ENCODE measurements around the gene ZBBX.

DNA sequence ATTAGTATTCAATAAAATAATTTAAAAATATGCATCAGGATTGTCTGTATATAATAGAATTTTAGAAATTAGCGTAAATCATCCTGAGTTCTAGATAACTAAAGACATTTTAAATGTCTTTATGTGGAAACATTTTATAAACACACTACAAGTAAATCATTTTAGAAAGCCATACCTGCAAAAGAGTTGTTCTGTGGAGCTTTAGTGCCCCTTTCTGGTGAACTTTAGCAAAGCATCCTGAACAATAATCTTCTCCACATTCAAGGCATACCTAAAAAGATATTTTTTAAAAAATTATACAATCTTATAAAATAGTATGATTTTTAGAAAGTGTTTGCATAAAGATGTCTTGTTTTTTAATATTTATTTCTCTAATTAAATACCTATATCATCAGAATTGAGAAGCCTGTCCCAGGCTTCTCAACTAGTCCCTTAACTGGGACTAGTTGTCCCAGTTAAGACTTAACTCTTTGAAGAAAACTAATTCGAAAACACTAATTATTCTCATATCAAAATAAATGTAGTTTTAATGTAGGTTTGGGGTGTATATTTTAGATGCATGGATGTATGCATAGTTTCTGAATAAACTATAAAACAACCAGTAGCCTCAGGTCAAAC lies 29.7 kb downstream of the ZBBX start:
- TF ChIP-seq FOXA1 (IDR thresholded peaks at IDR 0.05) (no peak), YY1 (IDR thresholded peaks at IDR 0.05) (no peak), EGR1 (IDR thresholded peaks at IDR 0.05; ENCODE audit: low read depth in 2 of 2) (no peak), JUND (IDR thresholded peaks at IDR 0.05) (no peak), FOXA2 (IDR thresholded peaks at IDR 0.05) (no peak), RAD21 (IDR thresholded peaks at IDR 0.05) (peak; percentile 87 to 89)
- TF ChIP-seq, protein P1, sequence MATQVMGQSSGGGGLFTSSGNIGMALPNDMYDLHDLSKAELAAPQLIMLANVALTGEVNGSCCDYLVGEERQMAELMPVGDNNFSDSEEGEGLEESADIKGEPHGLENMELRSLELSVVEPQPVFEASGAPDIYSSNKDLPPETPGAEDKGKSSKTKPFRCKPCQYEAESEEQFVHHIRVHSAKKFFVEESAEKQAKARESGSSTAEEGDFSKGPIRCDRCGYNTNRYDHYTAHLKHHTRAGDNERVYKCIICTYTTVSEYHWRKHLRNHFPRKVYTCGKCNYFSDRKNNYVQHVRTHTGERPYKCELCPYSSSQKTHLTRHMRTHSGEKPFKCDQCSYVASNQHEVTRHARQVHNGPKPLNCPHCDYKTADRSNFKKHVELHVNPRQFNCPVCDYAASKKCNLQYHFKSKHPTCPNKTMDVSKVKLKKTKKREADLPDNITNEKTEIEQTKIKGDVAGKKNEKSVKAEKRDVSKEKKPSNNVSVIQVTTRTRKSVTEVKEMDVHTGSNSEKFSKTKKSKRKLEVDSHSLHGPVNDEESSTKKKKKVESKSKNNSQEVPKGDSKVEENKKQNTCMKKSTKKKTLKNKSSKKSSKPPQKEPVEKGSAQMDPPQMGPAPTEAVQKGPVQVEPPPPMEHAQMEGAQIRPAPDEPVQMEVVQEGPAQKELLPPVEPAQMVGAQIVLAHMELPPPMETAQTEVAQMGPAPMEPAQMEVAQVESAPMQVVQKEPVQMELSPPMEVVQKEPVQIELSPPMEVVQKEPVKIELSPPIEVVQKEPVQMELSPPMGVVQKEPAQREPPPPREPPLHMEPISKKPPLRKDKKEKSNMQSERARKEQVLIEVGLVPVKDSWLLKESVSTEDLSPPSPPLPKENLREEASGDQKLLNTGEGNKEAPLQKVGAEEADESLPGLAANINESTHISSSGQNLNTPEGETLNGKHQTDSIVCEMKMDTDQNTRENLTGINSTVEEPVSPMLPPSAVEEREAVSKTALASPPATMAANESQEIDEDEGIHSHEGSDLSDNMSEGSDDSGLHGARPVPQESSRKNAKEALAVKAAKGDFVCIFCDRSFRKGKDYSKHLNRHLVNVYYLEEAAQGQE (IDR thresholded peaks at IDR 0.05): no peak
- TF ChIP-seq, protein P2, sequence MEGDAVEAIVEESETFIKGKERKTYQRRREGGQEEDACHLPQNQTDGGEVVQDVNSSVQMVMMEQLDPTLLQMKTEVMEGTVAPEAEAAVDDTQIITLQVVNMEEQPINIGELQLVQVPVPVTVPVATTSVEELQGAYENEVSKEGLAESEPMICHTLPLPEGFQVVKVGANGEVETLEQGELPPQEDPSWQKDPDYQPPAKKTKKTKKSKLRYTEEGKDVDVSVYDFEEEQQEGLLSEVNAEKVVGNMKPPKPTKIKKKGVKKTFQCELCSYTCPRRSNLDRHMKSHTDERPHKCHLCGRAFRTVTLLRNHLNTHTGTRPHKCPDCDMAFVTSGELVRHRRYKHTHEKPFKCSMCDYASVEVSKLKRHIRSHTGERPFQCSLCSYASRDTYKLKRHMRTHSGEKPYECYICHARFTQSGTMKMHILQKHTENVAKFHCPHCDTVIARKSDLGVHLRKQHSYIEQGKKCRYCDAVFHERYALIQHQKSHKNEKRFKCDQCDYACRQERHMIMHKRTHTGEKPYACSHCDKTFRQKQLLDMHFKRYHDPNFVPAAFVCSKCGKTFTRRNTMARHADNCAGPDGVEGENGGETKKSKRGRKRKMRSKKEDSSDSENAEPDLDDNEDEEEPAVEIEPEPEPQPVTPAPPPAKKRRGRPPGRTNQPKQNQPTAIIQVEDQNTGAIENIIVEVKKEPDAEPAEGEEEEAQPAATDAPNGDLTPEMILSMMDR (IDR thresholded peaks at IDR 0.05; ENCODE audit: low read depth, low read length, missing input control): peak; percentile 73
- TF ChIP-seq, protein P3, sequence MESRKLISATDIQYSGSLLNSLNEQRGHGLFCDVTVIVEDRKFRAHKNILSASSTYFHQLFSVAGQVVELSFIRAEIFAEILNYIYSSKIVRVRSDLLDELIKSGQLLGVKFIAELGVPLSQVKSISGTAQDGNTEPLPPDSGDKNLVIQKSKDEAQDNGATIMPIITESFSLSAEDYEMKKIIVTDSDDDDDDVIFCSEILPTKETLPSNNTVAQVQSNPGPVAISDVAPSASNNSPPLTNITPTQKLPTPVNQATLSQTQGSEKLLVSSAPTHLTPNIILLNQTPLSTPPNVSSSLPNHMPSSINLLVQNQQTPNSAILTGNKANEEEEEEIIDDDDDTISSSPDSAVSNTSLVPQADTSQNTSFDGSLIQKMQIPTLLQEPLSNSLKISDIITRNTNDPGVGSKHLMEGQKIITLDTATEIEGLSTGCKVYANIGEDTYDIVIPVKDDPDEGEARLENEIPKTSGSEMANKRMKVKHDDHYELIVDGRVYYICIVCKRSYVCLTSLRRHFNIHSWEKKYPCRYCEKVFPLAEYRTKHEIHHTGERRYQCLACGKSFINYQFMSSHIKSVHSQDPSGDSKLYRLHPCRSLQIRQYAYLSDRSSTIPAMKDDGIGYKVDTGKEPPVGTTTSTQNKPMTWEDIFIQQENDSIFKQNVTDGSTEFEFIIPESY (IDR thresholded peaks at IDR 0.05): no peak
